Skeletal muscle tissue (tissue), 4 donors: ENCODE results near the gene MEIS1. TPM values are rescaled to one million over a fixed set of nuclear protein-coding genes. Genes with fewer than 3 reads are reported as not detected.

Experiments used
- H3K27ac ChIP-seq: one replicate; pipeline ENCODE4 v1.7.0; 2013; ENCODE audit warnings: mild to moderate bottlenecking, low read depth, low read length, inconsistent platforms
- H3K27me3 ChIP-seq, 3 donors: one replicate each; pipeline ENCODE4 v1.7.0; 2013; ENCODE audit warnings: low read length in 3 of 3; ENCODE audit not compliant: control insufficient read depth in 3 of 3, insufficient read depth in 3 of 3
- H3K36me3 ChIP-seq, 3 donors: one replicate each; pipeline ENCODE4 v1.7.0; 2013; ENCODE audit warnings: low read length in 3 of 3; ENCODE audit not compliant: control insufficient read depth in 3 of 3, insufficient read depth in 3 of 3
- H3K4me1 ChIP-seq, 3 donors: one replicate each; pipeline ENCODE4 v1.7.0; 2013; ENCODE audit warnings: low read length in 3 of 3, mild to moderate bottlenecking in 3 of 3; ENCODE audit not compliant: control insufficient read depth in 3 of 3, insufficient read depth in 3 of 3
- H3K4me3 ChIP-seq, 3 donors: one replicate each; pipeline ENCODE4 v1.7.0; 2013; ENCODE audit warnings: low read length in 3 of 3
- H3K9ac ChIP-seq, 3 donors: one replicate each; pipeline ENCODE4 v1.7.0; 2013; ENCODE audit warnings: low read length in 3 of 3, mild to moderate bottlenecking in 3 of 3, moderate library complexity in 2 of 3, low read depth in 1 of 3
- H3K9me3 ChIP-seq, 3 donors: one replicate each; pipeline ENCODE4 v1.7.0; 2013; ENCODE audit warnings: low read length in 3 of 3; ENCODE audit not compliant: control insufficient read depth in 3 of 3
- total RNA-seq: library from RNA; depleted of rRNA; stranded (reverse); fragments of >200 nt; gene quantifications from one replicate; pipeline ENCODE4 v1.2.3, GENCODE V29; 2014
- donor health status: Osteomylitis.

Gene MEIS1
- total RNA-seq, 1 donor from 2014 or later, result 13.6 TPM

DNA sequence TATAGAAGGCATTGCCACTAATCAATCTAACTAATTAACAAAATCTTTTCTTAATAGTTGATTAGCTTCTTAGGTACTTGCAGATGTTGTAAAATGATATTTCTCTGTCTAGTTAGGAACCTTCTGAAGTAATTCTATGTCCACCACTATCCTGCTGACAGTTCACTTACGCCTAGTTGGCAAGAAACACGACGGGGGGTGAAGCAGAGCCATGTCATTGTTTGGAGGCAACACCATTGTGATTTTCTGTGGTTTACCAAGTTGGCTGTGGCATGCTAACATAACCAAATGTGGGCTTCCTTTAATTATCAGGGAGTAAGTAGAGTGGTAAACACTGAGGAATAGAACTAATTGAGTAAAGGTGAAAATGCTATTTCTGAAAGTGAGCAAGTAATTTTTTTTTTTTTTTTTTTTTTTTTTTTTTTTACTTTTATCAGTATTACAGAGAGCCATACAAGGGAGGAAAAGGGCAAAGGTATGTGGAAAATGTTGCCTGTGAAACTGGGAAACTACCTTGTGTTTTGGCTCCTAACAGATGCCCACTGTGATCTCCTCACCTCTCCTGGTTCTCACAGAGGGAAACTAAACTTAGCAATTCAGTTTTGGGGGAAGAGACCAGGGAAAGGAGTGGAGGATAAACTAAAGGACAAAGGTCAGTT is 126.8 kb downstream of the MEIS1 start:
- no peaks in the 10 kb centered on the region for H3K4me1 ChIP-seq
- H3K4me3 ChIP-seq, result no peak overlapping the region
- no peaks in the 10 kb centered on the region for H3K9me3 ChIP-seq
- H3K27me3 ChIP-seq, result no peaks in the 10 kb centered on the region
- no peak overlapping the region for H3K9ac ChIP-seq
- H3K27ac ChIP-seq, result no peak overlapping the region
- no peaks in the 10 kb centered on the region for H3K36me3 ChIP-seq

- Histone ChIP-seq H3K4me3 (no peak overlapping the region), H3K9me3 (no peaks in the 10 kb centered on the region), H3K9ac (no peak overlapping the region), H3K27me3 (no peaks in the 10 kb centered on the region), H3K27ac (no peak overlapping the region), H3K36me3 (no peaks in the 10 kb centered on the region), H3K4me1 (no peaks in the 10 kb centered on the region)
Observed at GRCh38 chr2:66562304-66562685, 127.4 kb downstream of the MEIS1 start.

GRCh38 chr2:66563473-66563872 is 128.5 kb downstream of the MEIS1 start:
- Histone ChIP-seq H3K27ac (no peak overlapping the region), H3K9ac (no peak overlapping the region), H3K36me3 (no peaks in the 10 kb centered on the region), H3K9me3 (no peaks in the 10 kb centered on the region), H3K4me1 (no peaks in the 10 kb centered on the region), H3K27me3 (no peaks in the 10 kb centered on the region), H3K4me3 (no peak overlapping the region)

DNA sequence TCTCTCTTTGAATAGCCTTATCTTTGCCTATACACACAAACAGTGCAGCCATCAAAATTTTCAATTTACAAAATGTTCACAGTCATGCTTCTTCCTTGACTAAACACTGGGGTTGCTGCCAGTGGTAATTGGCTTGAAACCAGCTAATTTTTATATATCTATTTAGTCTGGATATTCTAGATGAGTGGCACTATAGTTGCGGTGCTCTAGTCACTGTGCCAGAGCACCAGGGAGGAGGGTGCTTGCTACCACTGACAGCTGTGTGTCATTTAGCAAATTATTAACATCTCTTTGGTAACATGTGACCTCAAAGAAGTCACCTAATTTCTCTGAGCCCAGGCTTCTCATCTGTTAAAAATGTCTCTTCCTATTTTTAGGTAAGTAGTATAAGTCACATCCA is 130.4 kb downstream of the MEIS1 start:
- Histone ChIP-seq H3K9ac (no peak overlapping the region), H3K4me1 (no peaks in the 10 kb centered on the region), H3K9me3 (no peaks in the 10 kb centered on the region), H3K4me3 (no peak overlapping the region), H3K27ac (no peak overlapping the region), H3K36me3 (peaks cover 0 to 6% (median 3%) of the 10 kb centered on the region in 3 donors), H3K27me3 (no peaks in the 10 kb centered on the region)

DNA sequence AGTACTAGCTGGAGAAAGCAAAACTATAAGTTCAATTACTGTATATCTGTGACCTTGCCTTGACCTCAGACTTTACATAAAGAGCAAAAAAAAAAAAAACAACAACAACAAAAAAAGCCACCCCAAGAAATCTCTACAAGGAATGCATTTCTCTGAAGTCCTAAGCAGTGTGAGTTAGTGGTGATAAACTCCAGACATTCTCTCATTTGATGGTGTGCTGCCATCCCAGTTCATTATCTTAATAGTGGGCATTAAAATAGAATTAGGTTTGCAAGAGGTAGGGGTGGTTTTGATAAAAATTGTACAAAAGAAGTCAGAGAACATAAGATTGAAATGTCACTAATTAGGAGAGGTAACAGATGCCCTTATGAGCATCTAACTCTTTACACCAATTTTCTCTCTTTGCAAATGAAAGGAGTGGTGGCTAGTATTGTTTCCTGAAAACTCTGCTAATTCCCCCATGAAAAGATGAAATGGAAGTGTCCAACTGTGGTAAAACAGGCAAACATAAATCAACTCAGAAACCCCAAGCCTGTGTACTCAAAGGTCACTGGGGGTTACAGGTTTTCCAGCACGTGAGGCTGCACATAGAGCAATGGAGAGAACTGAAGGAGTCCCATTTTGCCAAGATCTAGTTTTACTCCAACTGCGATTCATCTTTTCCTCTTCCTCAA is 131.9 kb downstream of the MEIS1 start:
- Histone ChIP-seq H3K4me3 (no peak overlapping the region), H3K27me3 (peaks cover 0 to 5% (median 3%) of the 10 kb centered on the region in 3 donors), H3K4me1 (no peaks in the 10 kb centered on the region), H3K27ac (no peak overlapping the region), H3K9ac (no peak overlapping the region), H3K9me3 (no peaks in the 10 kb centered on the region), H3K36me3 (peaks cover 0 to 10% (median 8%) of the 10 kb centered on the region in 3 donors)

DNA sequence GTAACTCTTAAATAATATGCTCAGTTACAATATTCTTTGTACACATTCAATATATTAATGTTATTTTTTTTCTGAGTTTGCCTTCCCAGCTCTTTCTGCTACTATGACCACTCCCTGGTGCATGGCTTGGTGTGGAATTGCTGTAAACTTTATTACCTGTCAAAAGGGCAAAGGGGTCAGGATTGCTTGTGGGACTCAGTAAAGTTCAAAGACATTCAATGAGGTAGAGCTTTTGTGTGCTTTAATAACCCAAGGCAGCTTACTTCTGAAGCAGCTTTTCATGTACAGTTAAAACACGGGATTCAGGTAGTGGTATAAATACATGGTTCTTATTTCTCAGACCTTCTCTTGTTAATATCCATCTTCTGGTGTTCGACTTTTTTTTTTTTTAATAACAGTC is 132.8 kb downstream of the MEIS1 start:
- no peak overlapping the region for H3K27ac ChIP-seq
- no peaks in the 10 kb centered on the region for H3K4me1 ChIP-seq
- no peak overlapping the region for H3K9ac ChIP-seq
- no peaks in the 10 kb centered on the region for H3K9me3 ChIP-seq
- H3K27me3 ChIP-seq, result peaks cover 0 to 5% (median 3%) of the 10 kb centered on the region in 3 donors
- no peak overlapping the region for H3K4me3 ChIP-seq
- peaks cover 0 to 10% (median 8%) of the 10 kb centered on the region in 3 donors for H3K36me3 ChIP-seq

GRCh38 chr2:66568650-66569300 is 133.8 kb downstream of the MEIS1 start:
- no peak overlapping the region for H3K9ac ChIP-seq
- peaks cover 0 to 10% (median 8%) of the 10 kb centered on the region in 3 donors for H3K36me3 ChIP-seq
- H3K9me3 ChIP-seq, result no peaks in the 10 kb centered on the region
- H3K27ac ChIP-seq, result no peak overlapping the region
- no peak overlapping the region for H3K4me3 ChIP-seq
- no peaks in the 10 kb centered on the region for H3K4me1 ChIP-seq
- peaks cover 4 to 9% (median 8%) of the 10 kb centered on the region in 3 donors for H3K27me3 ChIP-seq

DNA sequence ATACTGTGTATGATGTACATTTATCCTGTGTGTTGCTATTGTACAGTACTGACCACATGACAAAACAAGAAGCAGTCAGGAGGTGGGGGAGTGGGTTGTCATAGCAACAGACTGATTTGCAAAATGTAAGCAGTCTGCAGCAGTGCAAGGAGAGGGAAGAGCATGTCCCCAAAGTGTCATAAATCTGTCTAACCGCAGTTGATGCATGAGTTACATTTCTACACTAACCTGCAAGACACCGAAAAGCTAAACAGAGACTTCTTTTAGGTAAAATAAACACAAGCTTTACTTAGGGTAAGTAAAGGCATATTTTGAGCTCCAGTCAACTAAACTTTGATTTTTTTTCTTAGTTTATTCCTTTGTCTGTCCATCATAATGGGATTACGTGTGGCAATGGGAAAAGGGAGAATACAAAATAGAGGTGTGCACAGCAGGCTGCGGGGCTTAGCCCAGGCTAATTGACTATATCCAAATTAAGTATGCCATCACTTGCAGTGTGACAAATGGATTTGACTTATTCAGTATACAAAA is 134.5 kb downstream of the MEIS1 start:
- Histone ChIP-seq H3K4me1 (no peaks in the 10 kb centered on the region), H3K36me3 (peaks cover 0 to 10% (median 8%) of the 10 kb centered on the region in 3 donors), H3K27me3 (peaks cover 8 to 12% (median 8%) of the 10 kb centered on the region in 3 donors), H3K27ac (no peak overlapping the region), H3K4me3 (no peak overlapping the region), H3K9ac (no peak overlapping the region), H3K9me3 (no peaks in the 10 kb centered on the region)

GRCh38 chr2:66569974-66570373 is 135.0 kb downstream of the MEIS1 start:
- Histone ChIP-seq H3K27ac (no peak overlapping the region), H3K4me3 (no peak overlapping the region), H3K4me1 (no peaks in the 10 kb centered on the region), H3K36me3 (peaks cover 0 to 10% (median 8%) of the 10 kb centered on the region in 3 donors), H3K9me3 (no peaks in the 10 kb centered on the region), H3K9ac (no peak overlapping the region), H3K27me3 (peaks cover 9 to 13% (median 13%) of the 10 kb centered on the region in 3 donors)

DNA sequence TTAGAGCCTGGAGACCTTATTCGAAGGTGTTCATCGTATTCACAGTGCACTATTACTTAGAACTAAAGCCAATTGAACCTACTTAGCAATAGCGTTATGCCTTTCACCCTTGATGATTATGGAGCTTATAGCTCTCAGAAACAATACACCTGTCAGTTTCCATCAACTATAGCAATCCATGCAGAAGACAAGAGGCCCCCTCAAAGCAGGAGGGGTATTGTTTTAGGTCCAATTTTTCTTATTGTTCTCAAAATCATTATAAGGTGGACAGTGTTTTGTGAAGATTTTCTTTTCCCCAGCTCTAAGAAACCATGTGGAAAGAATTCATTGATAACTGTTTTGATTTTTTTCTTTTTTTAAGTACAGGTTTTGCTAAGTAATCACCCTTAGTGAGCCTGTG is 135.5 kb downstream of the MEIS1 start:
- Histone ChIP-seq H3K9ac (no peak overlapping the region), H3K27ac (no peak overlapping the region), H3K4me3 (no peak overlapping the region), H3K36me3 (peaks cover 0 to 10% (median 8%) of the 10 kb centered on the region in 3 donors), H3K4me1 (peaks cover 0 to 3% (median 0%) of the 10 kb centered on the region in 3 donors), H3K9me3 (no peaks in the 10 kb centered on the region), H3K27me3 (peaks cover 14 to 18% (median 18%) of the 10 kb centered on the region in 3 donors)
